Fibroblast of lung (primary cell): ENCODE measurements around the gene LCN10. TPM values are rescaled to one million over a fixed set of nuclear protein-coding genes. Genes with fewer than 3 reads are reported as not detected.
"Not testable (repeated sequence)": the region's sequence is repeated elsewhere in the genome, so short reads cannot be mapped to it uniquely, and the experiment has no call there.

Experiments used
- DNase-seq, 2 donors: peaks; one replicate each; pipeline versions ENCODE4 v3.0.0 to v3.0.0-alpha.2; 2010; ENCODE audit warnings: low read depth in 2 of 2
- H2AFZ ChIP-seq: 2 replicates; pipeline ENCODE4 v1.5.1; 2012; ENCODE audit warnings: low read length, control low read depth, inconsistent platforms
- H3K27ac ChIP-seq: 2 replicates; pipeline ENCODE4 v1.5.1; 2011; ENCODE audit warnings: low read length, control low read depth; ENCODE audit not compliant: insufficient read depth
- H3K27me3 ChIP-seq: 2 replicates; pipeline ENCODE4 v1.5.1; 2011; ENCODE audit warnings: mild to moderate bottlenecking, low read length; ENCODE audit not compliant: control insufficient read depth, insufficient read depth
- H3K36me3 ChIP-seq: 2 replicates; pipeline ENCODE4 v1.5.1; 2011; ENCODE audit warnings: low read length; ENCODE audit not compliant: control insufficient read depth, insufficient read depth
- H3K4me1 ChIP-seq: 2 replicates; pipeline ENCODE4 v1.5.1; 2011; ENCODE audit warnings: low read length; ENCODE audit not compliant: control insufficient read depth, insufficient read depth; ENCODE audit errors: extremely low read depth
- H3K4me2 ChIP-seq: 2 replicates; pipeline ENCODE4 v1.5.1; 2011; ENCODE audit warnings: low read length, control low read depth; ENCODE audit not compliant: insufficient read depth; ENCODE audit errors: extremely low read depth
- H3K4me3 ChIP-seq, 4 experiments: fragments of 200-600 bp in 1 of 4; sonication (generic) in 1 of 4; replicated peaks in 1 of 4; 2 replicates each; pipeline ENCODE4 v1.5.1; 2011 to 2016; ENCODE audit warnings: low read length in 4 of 4, low read depth in 3 of 4, mild to moderate bottlenecking in 3 of 4, control low read depth in 2 of 4, inconsistent platforms in 1 of 4, mixed read lengths in 1 of 4; ENCODE audit not compliant: insufficient read depth in 1 of 4; ENCODE audit errors: control extremely low read depth in 1 of 4
- H3K79me2 ChIP-seq: 2 replicates; pipeline ENCODE4 v1.5.1; 2012; ENCODE audit warnings: mild to moderate bottlenecking, low read length, inconsistent platforms; ENCODE audit not compliant: control insufficient read depth, insufficient read depth
- H3K9ac ChIP-seq: 2 replicates; pipeline ENCODE4 v1.5.1; 2011; ENCODE audit warnings: mild to moderate bottlenecking, low read length, control low read depth; ENCODE audit not compliant: insufficient read depth
- H3K9me3 ChIP-seq: 2 replicates; pipeline ENCODE4 v1.5.1; 2012; ENCODE audit warnings: low read depth, low read length; ENCODE audit not compliant: control insufficient read depth, insufficient read depth
- H4K20me1 ChIP-seq: 2 replicates; pipeline ENCODE4 v1.5.1; 2011; ENCODE audit warnings: low read length; ENCODE audit not compliant: control insufficient read depth, insufficient read depth; ENCODE audit errors: extremely low read depth
- CTCF ChIP-seq, 2 donors: IDR thresholded peaks in 1 of 2; conservative IDR thresholded peaks in 1 of 2; 1 replicate in 1 of 2; 2 replicates in 1 of 2; pipeline ENCODE4 v1.5.1; 2011 to 2012; ENCODE audit warnings: low read length in 2 of 2, control low read depth in 1 of 2, inconsistent platforms in 1 of 2, low read depth in 1 of 2, mild to moderate bottlenecking in 1 of 2
- EZH2 ChIP-seq: IDR thresholded peaks from 2 replicates; pipeline ENCODE4 v1.5.1; 2012; ENCODE audit warnings: low read length, control low read depth, mild to moderate bottlenecking; ENCODE audit errors: missing control alignments
- polyA plus RNA-seq, 2 donors: library from polyadenylated mRNA; depleted of rRNA in 1 of 2; stranded (reverse) in 1 of 2; unstranded in 1 of 2; fragments of >200 nt; gene quantifications; 2 replicates each; pipeline ENCODE4 v1.2.1, GENCODE V29; 2011 to 2012; ENCODE audit warnings: missing spikeins in 1 of 2
- total RNA-seq: library from RNA; depleted of rRNA; stranded (reverse); fragments of >200 nt; gene quantifications from 2 replicates; pipeline ENCODE4 v1.2.1, GENCODE V29; 2014

LCN10 gene
- total and polyA plus RNA-seq, 2 donors (not counting 1 experiment from before 2014, with no cell fraction given) = not detected

- Histone ChIP-seq H3K4me3 (no peak overlapping the region), H3K9me3 (no peaks in the 10 kb centered on the region), H3K27ac (no peak overlapping the region), H2AFZ (no peak overlapping the region), H4K20me1 (no peaks in the 10 kb centered on the region), H3K4me1 (no peaks in the 10 kb centered on the region), H3K9ac (no peak overlapping the region), H3K4me2 (no peak overlapping the region), H3K36me3 (no peaks in the 10 kb centered on the region), H3K27me3 (no peaks in the 10 kb centered on the region), H3K79me2 (no peaks in the 10 kb centered on the region)
- no peak for DNase-seq
- no peak for TF ChIP-seq EZH2
These were observed 14.1 kb upstream of the LCN10 start for GRCh38 chr9:136756836-136757235.

GRCh38 chr9:136756134-136756438 lies 13.3 kb upstream of the LCN10 start:
- Histone ChIP-seq H3K9me3 (no peaks in the 10 kb centered on the region), H3K9ac (no peak overlapping the region), H4K20me1 (no peaks in the 10 kb centered on the region), H2AFZ (no peak overlapping the region), H3K4me3 (no peak overlapping the region), H3K27ac (no peak overlapping the region), H3K4me2 (no peak overlapping the region), H3K36me3 (no peaks in the 10 kb centered on the region), H3K79me2 (no peaks in the 10 kb centered on the region), H3K4me1 (no peaks in the 10 kb centered on the region), H3K27me3 (no peaks in the 10 kb centered on the region)
- DNase-seq = no peak
- TF ChIP-seq CTCF (conservative IDR thresholded peaks at IDR 0.05 in 1 of 2, IDR thresholded peaks at IDR 0.05 in 1 of 2; ENCODE audit: low read depth in 1 of 2, low read length in 2 of 2) = no peak
- TF ChIP-seq EZH2 = no peak

GRCh38 chr9:136755302-136756133 lies 12.8 kb upstream of the LCN10 start:
- not testable (repeated sequence) for H3K36me3 ChIP-seq, H3K4me1 ChIP-seq, H3K9ac ChIP-seq, DNase-seq, H4K20me1 ChIP-seq, H3K79me2 ChIP-seq, H2AFZ ChIP-seq, H3K27ac ChIP-seq, H3K9me3 ChIP-seq, H3K4me2 ChIP-seq, H3K27me3 ChIP-seq, H3K4me3 ChIP-seq

- Histone ChIP-seq H3K27me3 (no peaks in the 10 kb centered on the region), H3K36me3 (no peaks in the 10 kb centered on the region), H3K4me2 (no peak overlapping the region), H4K20me1 (no peaks in the 10 kb centered on the region), H3K9ac (no peak overlapping the region), H3K9me3 (no peaks in the 10 kb centered on the region), H3K27ac (no peak overlapping the region), H3K4me1 (no peaks in the 10 kb centered on the region), H2AFZ (no peak overlapping the region), H3K79me2 (no peaks in the 10 kb centered on the region), H3K4me3 (no peak overlapping the region)
- DNase-seq = no peak
- no peak for TF ChIP-seq CTCF (conservative IDR thresholded peaks at IDR 0.05 in 1 of 2, IDR thresholded peaks at IDR 0.05 in 1 of 2; ENCODE audit: low read depth in 1 of 2, low read length in 2 of 2)
- no peak for TF ChIP-seq EZH2
These were observed 12.0 kb upstream of the LCN10 start for GRCh38 chr9:136754626-136755301.
